Posterior cingulate gyrus (tissue), 11 donors: ENCODE measurements around the gene CTCF.
"Not testable (repeated sequence)": the region's sequence is repeated elsewhere in the genome, so short reads cannot be mapped to it uniquely, and the experiment has no call there.

Experiments used
- DNase-seq, 10 donors: peaks; one replicate each; pipeline versions ENCODE4 v3.0.0 to v3.0.0-alpha.2; 2020 to 2021; ENCODE audit warnings: mixed read lengths in 3 of 10
- intact Hi-C: fragments of 100-400 bp; cut with DNase I; formaldehyde crosslinking; loops from one replicate; pipeline ENCODE4 v1.15.1; 2023

The CTCF gene

GRCh38 chr16:67530013-67530939 is 32.0 kb upstream of the CTCF start:
- intact Hi-C loops = no loop called here
- DNase-seq = peak in 9 of 10 donors; percentile 46 to 96 (median 72)

- intact Hi-C loops = no loop called here
- peak in 1 of 10 donors; percentile 57 for DNase-seq
Observed at GRCh38 chr16:67531247-67531646, 31.1 kb upstream of the CTCF start.

GRCh38 chr16:67533024-67533560 is 29.2 kb upstream of the CTCF start:
- intact Hi-C loops = no loop called here
- DNase-seq = no peak

GRCh38 chr16:67533987-67534386 is 28.3 kb upstream of the CTCF start:
- DNase-seq, intact Hi-C loops: not testable (repeated sequence)

- intact Hi-C loops = no loop called here
- DNase-seq = no peak
Observed at GRCh38 chr16:67534431-67534830, 27.9 kb upstream of the CTCF start.

- intact Hi-C loops = no loop called here
- peak in 4 of 10 donors; percentile 70 to 92 (median 90) for DNase-seq
Observed at GRCh38 chr16:67535201-67535600, 27.1 kb upstream of the CTCF start.

- peak in 3 of 10 donors; percentile 48 to 87 (median 87) for DNase-seq
- intact Hi-C loops = no loop called here
Observed at GRCh38 chr16:67537270-67537635, 25.1 kb upstream of the CTCF start.

GRCh38 chr16:67537636-67538591 is 24.4 kb upstream of the CTCF start:
- intact Hi-C loops = no loop called here
- peak in 2 of 10 donors; percentile 88 to 89 for DNase-seq

- DNase-seq = peak in 2 of 10 donors; percentile 76 to 86
- intact Hi-C loops = no loop called here
Observed at GRCh38 chr16:67538666-67539101, 23.6 kb upstream of the CTCF start.

GRCh38 chr16:67539271-67539670 is 23.1 kb upstream of the CTCF start:
- DNase-seq = peak in 3 of 10 donors; percentile 59 to 80 (median 66)
- intact Hi-C loops = no loop called here

- intact Hi-C loops = no loop called here
Observed at GRCh38 chr16:67539691-67540635, 22.4 kb upstream of the CTCF start.

GRCh38 chr16:67540756-67541155 is 21.6 kb upstream of the CTCF start:
- intact Hi-C loops = no loop called here
- DNase-seq = peak in 1 of 10 donors; percentile 3

More at GRCh38 chr16:67539691-67540635, 22.4 kb upstream of the CTCF start:
- DNase-seq = peak in 2 of 10 donors; percentile 76 to 79

- DNase-seq = peak in 2 of 10 donors; percentile 67 to 72
- intact Hi-C loops = no loop called here
Observed at GRCh38 chr16:67541391-67542263, 20.7 kb upstream of the CTCF start.

GRCh38 chr16:67542464-67542863 is 19.9 kb upstream of the CTCF start:
- peak in 2 of 10 donors; percentile 71 to 82 for DNase-seq
- intact Hi-C loops = no loop called here

GRCh38 chr16:67543036-67543435 is 19.3 kb upstream of the CTCF start:
- DNase-seq = peak in 2 of 10 donors; percentile 59 to 63
- intact Hi-C loops = no loop called here

GRCh38 chr16:67543582-67543981 is 18.7 kb upstream of the CTCF start:
- intact Hi-C loops = no loop called here
- DNase-seq = peak in 2 of 10 donors; percentile 64 to 70

- DNase-seq = peak in 1 of 10 donors; percentile 86
- intact Hi-C loops = no loop called here
Observed at GRCh38 chr16:67544329-67544841, 17.9 kb upstream of the CTCF start.
